ENCODE data around the gene TCTN1. TPM values are rescaled to one million over a fixed set of nuclear protein-coding genes. Genes with fewer than 3 reads are reported as not detected.

TCTN1 gene
- polyA plus RNA-seq, 4 donors = 54.9 to 105 (median 81.8) TPM

Other genes with a start within 250 kb of the TCTN1 start
- gene ANAPC7, start 210.4 kb upstream of the TCTN1 start, polyA plus RNA-seq (ENCODE audit: insufficient read length in 4 of 4) = 10 to 100 TPM; 57.5 to 92.4 (median 79.1) TPM
- 100 to 1,000 TPM; 174 to 312 (median 244) TPM for gene ARPC3, start 163.8 kb upstream of the TCTN1 start, polyA plus RNA-seq (ENCODE audit: insufficient read length in 4 of 4)
- gene GPN3, start 145.9 kb upstream of the TCTN1 start, polyA plus RNA-seq (ENCODE audit: insufficient read length in 4 of 4) = 10 to 100 TPM; 29.3 to 43.3 (median 36.2) TPM
- gene FAM216A, start 145.3 kb upstream of the TCTN1 start, polyA plus RNA-seq (ENCODE audit: insufficient read length in 4 of 4) = 10 to 100 TPM; 16.4 to 23.2 (median 21.1) TPM
- 100 to 1,000 TPM; 123 to 155 (median 141) TPM for gene VPS29, start 112.0 kb upstream of the TCTN1 start, polyA plus RNA-seq (ENCODE audit: insufficient read length in 4 of 4)
- gene RAD9B, start 111.8 kb upstream of the TCTN1 start, polyA plus RNA-seq (ENCODE audit: insufficient read length in 4 of 4) = 1 to 10 TPM; 1.1 to 1.5 (median 1.3) TPM
- 10 to 100 TPM; 18.3 to 23.1 (median 20.3) TPM for gene PPTC7, start 30.8 kb upstream of the TCTN1 start, polyA plus RNA-seq (ENCODE audit: insufficient read length in 4 of 4)
- 10 to 100 TPM in 3 of 4 donors, 1 to 10 TPM in 1; 9.5 to 15.7 (median 11.3) TPM for gene HVCN1, start 75.0 kb downstream of the TCTN1 start, polyA plus RNA-seq (ENCODE audit: insufficient read length in 4 of 4)
- 100 to 1,000 TPM; 181 to 216 (median 196) TPM for gene PPP1CC, start 128.8 kb downstream of the TCTN1 start, polyA plus RNA-seq (ENCODE audit: insufficient read length in 4 of 4)
- not detected for gene CCDC63, start 232.9 kb downstream of the TCTN1 start, polyA plus RNA-seq (ENCODE audit: insufficient read length in 4 of 4)

Measured in left renal pelvis (tissue), 4 donors.